SK-N-SH treated with all-trans-retinoic acid at 6 μM for 48 hours (cell line): ENCODE data around the gene HCFC1.

Source experiments
- ARNTL ChIP-seq: fragments of 450-650 bp; formaldehyde crosslinking; IDR thresholded peaks from 2 replicates; pipeline ENCODE4 v1.5.0; 2020; ENCODE audit warnings: low read depth, mild to moderate bottlenecking, moderate library complexity, borderline replicate concordance
- BACH2 ChIP-seq: fragments of 250-450 bp; sonication (Bioruptor Pico); IDR thresholded peaks from 2 replicates; pipeline ENCODE4 v1.9.0; 2021; ENCODE audit warnings: mild to moderate bottlenecking, borderline replicate concordance
- GLIS3 ChIP-seq: fragments of 250-450 bp; sonication (Bioruptor Pico); IDR thresholded peaks from 2 replicates; pipeline ENCODE4 v1.5.0; 2020; ENCODE audit warnings: mild to moderate bottlenecking, moderate library complexity
- SNAI2 ChIP-seq: fragments of 250-450 bp; sonication (Bioruptor Pico); IDR thresholded peaks from 2 replicates; pipeline ENCODE4 v1.5.0; 2020; ENCODE audit warnings: mild to moderate bottlenecking, moderate library complexity
- TOX ChIP-seq: fragments of 250-450 bp; sonication (Bioruptor Pico); IDR thresholded peaks from 2 replicates; pipeline ENCODE4 v1.8.0; 2021; ENCODE audit warnings: mild to moderate bottlenecking, moderate library complexity, borderline replicate concordance
- ZC3H10 ChIP-seq: fragments of 250-450 bp; sonication (Bioruptor Pico); IDR thresholded peaks from 2 replicates; pipeline ENCODE4 v1.5.1; 2021; ENCODE audit warnings: mild to moderate bottlenecking, moderate library complexity
- ZFP3 ChIP-seq: fragments of 250-450 bp; sonication (Bioruptor Pico); IDR thresholded peaks from 2 replicates; pipeline ENCODE4 v1.5.0; 2020; ENCODE audit warnings: mild to moderate bottlenecking, moderate library complexity
- ZFP30 ChIP-seq: fragments of 450-650 bp; formaldehyde crosslinking; IDR thresholded peaks from 2 replicates; pipeline ENCODE4 v1.5.0; 2022; ENCODE audit warnings: mild to moderate bottlenecking, moderate library complexity
- ZNF565 ChIP-seq: fragments of 450-650 bp; formaldehyde crosslinking; conservative IDR thresholded peaks from 2 replicates; pipeline ENCODE4 v1.5.0; 2020; ENCODE audit warnings: low read depth, mild to moderate bottlenecking, moderate library complexity
- ZNF70 ChIP-seq: fragments of 450-650 bp; formaldehyde crosslinking; IDR thresholded peaks from 2 replicates; pipeline ENCODE4 v1.5.0; 2020; ENCODE audit warnings: mild to moderate bottlenecking, moderate library complexity
- ZNF8 ChIP-seq: fragments of 450-650 bp; formaldehyde crosslinking; IDR thresholded peaks from 2 replicates; pipeline ENCODE4 v1.5.0; 2020; ENCODE audit warnings: mild to moderate bottlenecking, moderate library complexity
- TF ChIP-seq, protein P1 (sequence below): fragments of 250-450 bp; sonication (Bioruptor Pico); IDR thresholded peaks from 2 replicates; pipeline ENCODE4 v1.8.0; 2021; ENCODE audit warnings: low read depth, mild to moderate bottlenecking, moderate library complexity, borderline replicate concordance
- TF ChIP-seq, protein P2 (sequence below): fragments of 250-450 bp; sonication (Bioruptor Pico); IDR thresholded peaks from 2 replicates; pipeline ENCODE4 v1.5.0; 2020; ENCODE audit warnings: mild to moderate bottlenecking, moderate library complexity
- TF ChIP-seq, protein P3 (sequence below): fragments of 250-450 bp; sonication (Bioruptor Pico); IDR thresholded peaks from 2 replicates; pipeline ENCODE4 v1.8.0; 2020; ENCODE audit warnings: mild to moderate bottlenecking, moderate library complexity, borderline replicate concordance

DNA sequence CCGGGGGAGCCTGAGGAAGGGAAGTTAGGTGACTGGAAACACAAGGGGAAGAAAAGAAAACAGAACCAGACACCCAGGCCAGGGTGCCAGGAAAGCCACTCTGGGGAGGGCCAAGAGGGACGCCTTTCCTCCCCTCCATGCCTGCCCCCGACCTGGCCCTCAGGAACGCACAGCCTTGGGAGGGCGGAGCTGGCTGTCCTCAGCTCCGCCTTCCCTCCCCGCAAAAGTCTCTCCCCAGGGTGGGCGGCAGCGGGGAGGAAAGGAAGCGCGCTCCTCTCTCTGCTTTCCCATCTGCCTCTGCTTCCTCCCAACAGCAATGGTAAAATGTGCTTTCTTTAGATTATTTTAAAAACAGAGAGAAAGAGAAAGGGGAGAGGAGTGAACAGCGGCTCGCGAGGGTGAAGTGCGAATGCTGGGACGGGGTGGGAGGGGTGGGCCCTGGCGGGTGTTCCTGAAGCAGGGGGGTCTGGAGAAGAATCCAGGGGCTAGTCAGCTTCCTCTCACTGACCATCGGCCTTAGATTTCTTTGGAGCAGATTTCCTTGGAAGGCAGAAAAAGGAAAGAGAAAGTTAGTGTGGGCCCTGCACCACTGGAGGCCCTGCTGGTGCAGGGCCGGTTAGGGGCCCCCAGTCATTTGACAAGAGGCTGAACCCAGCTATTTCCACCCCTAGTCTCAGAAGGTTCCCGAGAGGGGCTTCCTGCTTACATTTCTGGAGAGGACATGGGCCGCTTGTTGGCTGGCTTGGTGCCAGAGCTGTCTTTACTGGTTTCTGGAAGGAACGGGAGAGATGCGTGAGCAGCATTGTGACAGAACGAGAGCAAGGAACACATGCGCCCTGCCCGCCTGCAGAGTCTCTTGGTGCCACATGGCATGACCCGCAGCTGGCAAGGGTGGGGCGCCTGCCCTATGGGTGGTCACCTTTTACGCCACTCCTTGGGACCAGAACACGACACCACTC lies 22.5 kb downstream of the HCFC1 start:
- TF ChIP-seq, protein P1, sequence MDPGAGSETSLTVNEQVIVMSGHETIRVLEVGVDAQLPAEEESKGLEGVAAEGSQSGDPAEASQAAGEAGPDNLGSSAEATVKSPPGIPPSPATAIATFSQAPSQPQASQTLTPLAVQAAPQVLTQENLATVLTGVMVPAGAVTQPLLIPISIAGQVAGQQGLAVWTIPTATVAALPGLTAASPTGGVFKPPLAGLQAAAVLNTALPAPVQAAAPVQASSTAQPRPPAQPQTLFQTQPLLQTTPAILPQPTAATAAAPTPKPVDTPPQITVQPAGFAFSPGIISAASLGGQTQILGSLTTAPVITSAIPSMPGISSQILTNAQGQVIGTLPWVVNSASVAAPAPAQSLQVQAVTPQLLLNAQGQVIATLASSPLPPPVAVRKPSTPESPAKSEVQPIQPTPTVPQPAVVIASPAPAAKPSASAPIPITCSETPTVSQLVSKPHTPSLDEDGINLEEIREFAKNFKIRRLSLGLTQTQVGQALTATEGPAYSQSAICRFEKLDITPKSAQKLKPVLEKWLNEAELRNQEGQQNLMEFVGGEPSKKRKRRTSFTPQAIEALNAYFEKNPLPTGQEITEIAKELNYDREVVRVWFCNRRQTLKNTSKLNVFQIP: no peak
- TF ChIP-seq ZNF565 (CRISPR knock-in tag) (no peak), ZFP3 (no peak), TOX (no peak), ARNTL (CRISPR knock-in tag) (no peak), SNAI2 (no peak), ZFP30 (CRISPR knock-in tag) (no peak), ZNF70 (CRISPR knock-in tag) (no peak), GLIS3 (no peak), ZC3H10 (CRISPR knock-in tag) (no peak), ZNF8 (CRISPR knock-in tag) (no peak), BACH2 (CRISPR knock-in tag) (no peak)
- TF ChIP-seq, protein P2, sequence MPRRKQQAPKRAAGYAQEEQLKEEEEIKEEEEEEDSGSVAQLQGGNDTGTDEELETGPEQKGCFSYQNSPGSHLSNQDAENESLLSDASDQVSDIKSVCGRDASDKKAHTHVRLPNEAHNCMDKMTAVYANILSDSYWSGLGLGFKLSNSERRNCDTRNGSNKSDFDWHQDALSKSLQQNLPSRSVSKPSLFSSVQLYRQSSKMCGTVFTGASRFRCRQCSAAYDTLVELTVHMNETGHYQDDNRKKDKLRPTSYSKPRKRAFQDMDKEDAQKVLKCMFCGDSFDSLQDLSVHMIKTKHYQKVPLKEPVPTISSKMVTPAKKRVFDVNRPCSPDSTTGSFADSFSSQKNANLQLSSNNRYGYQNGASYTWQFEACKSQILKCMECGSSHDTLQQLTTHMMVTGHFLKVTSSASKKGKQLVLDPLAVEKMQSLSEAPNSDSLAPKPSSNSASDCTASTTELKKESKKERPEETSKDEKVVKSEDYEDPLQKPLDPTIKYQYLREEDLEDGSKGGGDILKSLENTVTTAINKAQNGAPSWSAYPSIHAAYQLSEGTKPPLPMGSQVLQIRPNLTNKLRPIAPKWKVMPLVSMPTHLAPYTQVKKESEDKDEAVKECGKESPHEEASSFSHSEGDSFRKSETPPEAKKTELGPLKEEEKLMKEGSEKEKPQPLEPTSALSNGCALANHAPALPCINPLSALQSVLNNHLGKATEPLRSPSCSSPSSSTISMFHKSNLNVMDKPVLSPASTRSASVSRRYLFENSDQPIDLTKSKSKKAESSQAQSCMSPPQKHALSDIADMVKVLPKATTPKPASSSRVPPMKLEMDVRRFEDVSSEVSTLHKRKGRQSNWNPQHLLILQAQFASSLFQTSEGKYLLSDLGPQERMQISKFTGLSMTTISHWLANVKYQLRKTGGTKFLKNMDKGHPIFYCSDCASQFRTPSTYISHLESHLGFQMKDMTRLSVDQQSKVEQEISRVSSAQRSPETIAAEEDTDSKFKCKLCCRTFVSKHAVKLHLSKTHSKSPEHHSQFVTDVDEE (CRISPR knock-in tag): no peak
- TF ChIP-seq, protein P3, sequence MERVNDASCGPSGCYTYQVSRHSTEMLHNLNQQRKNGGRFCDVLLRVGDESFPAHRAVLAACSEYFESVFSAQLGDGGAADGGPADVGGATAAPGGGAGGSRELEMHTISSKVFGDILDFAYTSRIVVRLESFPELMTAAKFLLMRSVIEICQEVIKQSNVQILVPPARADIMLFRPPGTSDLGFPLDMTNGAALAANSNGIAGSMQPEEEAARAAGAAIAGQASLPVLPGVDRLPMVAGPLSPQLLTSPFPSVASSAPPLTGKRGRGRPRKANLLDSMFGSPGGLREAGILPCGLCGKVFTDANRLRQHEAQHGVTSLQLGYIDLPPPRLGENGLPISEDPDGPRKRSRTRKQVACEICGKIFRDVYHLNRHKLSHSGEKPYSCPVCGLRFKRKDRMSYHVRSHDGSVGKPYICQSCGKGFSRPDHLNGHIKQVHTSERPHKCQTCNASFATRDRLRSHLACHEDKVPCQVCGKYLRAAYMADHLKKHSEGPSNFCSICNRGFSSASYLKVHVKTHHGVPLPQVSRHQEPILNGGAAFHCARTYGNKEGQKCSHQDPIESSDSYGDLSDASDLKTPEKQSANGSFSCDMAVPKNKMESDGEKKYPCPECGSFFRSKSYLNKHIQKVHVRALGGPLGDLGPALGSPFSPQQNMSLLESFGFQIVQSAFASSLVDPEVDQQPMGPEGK (CRISPR knock-in tag): no peak
